Lower lobe of right lung (tissue), 2 donors: ENCODE results near the gene NLRP11. TPM values are rescaled to one million over a fixed set of nuclear protein-coding genes. Genes with fewer than 3 reads are reported as not detected.
A peak's percentile ranks its signal among the peaks of the same experiment; 100 is the strongest.

Source experiments
- ATAC-seq, 2 donors: fragments of 200-7000 bp; cut with Tn5 transposase; one replicate each; pipeline ENCODE4 v1.9.1; 2020 to 2022; ENCODE audit warnings: mild to moderate bottlenecking in 2 of 2, moderate library complexity in 2 of 2
- DNase-seq: peaks from one replicate; pipeline ENCODE4 v3.0.0-alpha.2; 2020
- H3K27ac ChIP-seq: fragments of 200-600 bp; one replicate; pipeline ENCODE4 v1.8.0; 2022
- H3K27me3 ChIP-seq: fragments of 200-600 bp; one replicate; pipeline ENCODE4 v1.8.0; 2022; ENCODE audit warnings: low read depth
- H3K36me3 ChIP-seq: fragments of 200-600 bp; one replicate; pipeline ENCODE4 v1.8.0; 2022; ENCODE audit warnings: mild to moderate bottlenecking
- H3K4me1 ChIP-seq: fragments of 200-600 bp; one replicate; pipeline ENCODE4 v1.8.0; 2022
- H3K4me3 ChIP-seq: fragments of 200-600 bp; one replicate; pipeline ENCODE4 v1.8.0; 2022; ENCODE audit warnings: mild to moderate bottlenecking
- H3K9me3 ChIP-seq: fragments of 200-600 bp; one replicate; pipeline ENCODE4 v1.8.0; 2022
- intact Hi-C: fragments of 100-400 bp; cut with DNase I; formaldehyde crosslinking; loops from one replicate; pipeline ENCODE4 v1.11.0; 2022
- total RNA-seq: library from RNA; stranded (reverse); fragmentation: NEBNext Ultra II Directional; extraction: Animal tissue kit (Norgen Biotek cat#: 25700); gene quantifications from one replicate; pipeline ENCODE4 v1.2.1, GENCODE V29; 2021
- TF ChIP-seq, protein P1 (sequence below): fragments of 200-600 bp; IDR thresholded peaks from one replicate; pipeline ENCODE4 v1.8.0; 2022; ENCODE audit warnings: antibody characterized with exemption, mild to moderate bottlenecking
- donor health status: DM: no; HTN: yes; CAD: no; lungs with severe emphysema.

The NLRP11 gene
- total RNA-seq, 1 donor from 2014 or later, result not detected

- no peak for DNase-seq
- Histone ChIP-seq H3K4me1 (no peaks in the 10 kb centered on the region), H3K4me3 (no peak overlapping the region), H3K27ac (no peak overlapping the region), H3K36me3 (no peaks in the 10 kb centered on the region), H3K9me3 (no peaks in the 10 kb centered on the region), H3K27me3 (peaks cover 4% of the 10 kb centered on the region)
- ATAC-seq, result no peak
- intact Hi-C loops, result no loop called here
- TF ChIP-seq, protein P1, sequence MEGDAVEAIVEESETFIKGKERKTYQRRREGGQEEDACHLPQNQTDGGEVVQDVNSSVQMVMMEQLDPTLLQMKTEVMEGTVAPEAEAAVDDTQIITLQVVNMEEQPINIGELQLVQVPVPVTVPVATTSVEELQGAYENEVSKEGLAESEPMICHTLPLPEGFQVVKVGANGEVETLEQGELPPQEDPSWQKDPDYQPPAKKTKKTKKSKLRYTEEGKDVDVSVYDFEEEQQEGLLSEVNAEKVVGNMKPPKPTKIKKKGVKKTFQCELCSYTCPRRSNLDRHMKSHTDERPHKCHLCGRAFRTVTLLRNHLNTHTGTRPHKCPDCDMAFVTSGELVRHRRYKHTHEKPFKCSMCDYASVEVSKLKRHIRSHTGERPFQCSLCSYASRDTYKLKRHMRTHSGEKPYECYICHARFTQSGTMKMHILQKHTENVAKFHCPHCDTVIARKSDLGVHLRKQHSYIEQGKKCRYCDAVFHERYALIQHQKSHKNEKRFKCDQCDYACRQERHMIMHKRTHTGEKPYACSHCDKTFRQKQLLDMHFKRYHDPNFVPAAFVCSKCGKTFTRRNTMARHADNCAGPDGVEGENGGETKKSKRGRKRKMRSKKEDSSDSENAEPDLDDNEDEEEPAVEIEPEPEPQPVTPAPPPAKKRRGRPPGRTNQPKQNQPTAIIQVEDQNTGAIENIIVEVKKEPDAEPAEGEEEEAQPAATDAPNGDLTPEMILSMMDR, result no peak
Observed at GRCh38 chr19:55811340-55811739, 20.5 kb downstream of the NLRP11 start.

- no peaks in the 10 kb centered on the region for H3K9me3 ChIP-seq
- intact Hi-C loops, result no loop called here
- peaks cover 4% of the 10 kb centered on the region for H3K27me3 ChIP-seq
- H3K36me3 ChIP-seq, result no peaks in the 10 kb centered on the region
- H3K4me3 ChIP-seq, result no peak overlapping the region
- no peak overlapping the region for H3K27ac ChIP-seq
- DNase-seq (peak; percentile 63), ATAC-seq (peak; percentile 66 to 74)
- TF ChIP-seq, protein P1, result peak; percentile 38
- no peaks in the 10 kb centered on the region for H3K4me1 ChIP-seq
Observed at GRCh38 chr19:55809381-55810058, 22.3 kb downstream of the NLRP11 start.

- ATAC-seq (no peak), DNase-seq (no peak)
- Histone ChIP-seq H3K4me1 (no peaks in the 10 kb centered on the region), H3K4me3 (no peak overlapping the region), H3K27me3 (no peaks in the 10 kb centered on the region), H3K9me3 (no peaks in the 10 kb centered on the region), H3K36me3 (no peaks in the 10 kb centered on the region), H3K27ac (no peak overlapping the region)
- intact Hi-C loops, result no loop called here
- TF ChIP-seq, protein P1, result no peak
Observed at GRCh38 chr19:55802281-55802680, 29.5 kb downstream of the NLRP11 start.

GRCh38 chr19:55801416-55801815, 30.4 kb downstream of the NLRP11 start:
- TF ChIP-seq, protein P1, result no peak
- H3K27me3 ChIP-seq, result no peaks in the 10 kb centered on the region
- H3K4me1 ChIP-seq, result no peaks in the 10 kb centered on the region
- H3K9me3 ChIP-seq, result no peaks in the 10 kb centered on the region
- DNase-seq (no peak), ATAC-seq (no peak)
- H3K36me3 ChIP-seq, result no peaks in the 10 kb centered on the region
- intact Hi-C loops, result no loop called here
- no peak overlapping the region for H3K4me3 ChIP-seq
- H3K27ac ChIP-seq, result no peak overlapping the region

DNA sequence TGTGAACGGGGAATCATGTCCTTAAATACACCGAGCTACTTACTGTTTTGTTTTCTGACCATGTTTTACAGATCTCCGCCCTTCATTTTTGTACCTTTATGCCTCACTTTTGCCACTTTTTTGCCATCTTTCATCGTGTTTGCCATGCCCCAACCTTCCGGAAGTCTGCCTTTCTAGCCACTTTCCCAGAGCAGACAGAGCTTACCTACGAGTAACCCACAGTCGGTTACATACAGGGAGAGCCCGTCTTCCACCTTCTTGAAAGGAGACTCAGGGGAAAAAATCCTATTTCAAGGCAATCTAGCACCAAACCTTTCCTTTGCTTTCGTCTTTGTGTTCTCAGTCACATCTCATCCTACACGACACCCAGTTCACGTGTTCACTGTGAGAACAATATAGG, 36.8 kb downstream of the NLRP11 start:
- no peak for DNase-seq
- Histone ChIP-seq H3K4me3 (no peak overlapping the region), H3K4me1 (no peaks in the 10 kb centered on the region), H3K9me3 (no peaks in the 10 kb centered on the region), H3K36me3 (no peaks in the 10 kb centered on the region), H3K27me3 (no peaks in the 10 kb centered on the region), H3K27ac (no peak overlapping the region)
- intact Hi-C loops, result no loop called here
- TF ChIP-seq, protein P1, result no peak
- ATAC-seq, result no peak
